ENCODE measurements around the gene ITPRID2.

Gene ITPRID2

DNA sequence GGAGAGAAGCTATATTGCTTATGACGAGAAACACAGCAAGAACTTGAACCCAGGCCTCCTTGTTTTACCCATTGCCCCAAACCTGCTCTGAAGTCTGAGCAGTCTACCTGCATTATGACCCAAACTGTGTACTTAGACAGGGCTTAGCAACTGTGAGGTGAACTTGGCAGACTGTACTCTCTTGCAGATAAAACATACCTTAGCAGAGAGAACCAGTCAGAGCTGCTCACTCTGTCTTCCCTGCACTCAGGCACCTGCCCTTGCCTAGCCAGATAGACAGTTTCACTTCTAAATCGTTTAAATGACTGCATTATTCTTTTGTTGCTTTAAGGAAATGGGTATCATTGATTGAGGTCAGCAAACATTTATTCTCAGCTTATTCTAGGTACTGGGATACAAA lies 20.3 kb downstream of the ITPRID2 start:
- no peak overlapping the region for H3K27ac ChIP-seq
- DNase-seq (ENCODE audit: low read depth, low spot score), result no peak
- H3K9me3 ChIP-seq (ENCODE audit: low read depth, low read length), result no peaks in the 10 kb centered on the region
- H3K36me3 ChIP-seq (ENCODE audit: insufficient read depth, low read length), result peaks cover 57% of the 10 kb centered on the region
- no peak overlapping the region for H3K9ac ChIP-seq (ENCODE audit: insufficient read length)
- TF ChIP-seq FOXP2 (optimal IDR thresholded peaks at IDR 0.05; ENCODE audit: control extremely low read depth, extremely low read length, insufficient read depth) (no peak), EZH2 (IDR thresholded peaks at IDR 0.05) (no peak), POLR2AphosphoS5 (IDR thresholded peaks at IDR 0.05; ENCODE audit: borderline replicate concordance, low read depth, low read length) (no peak)
- H3K4me3 ChIP-seq, result no peak overlapping the region

GRCh38 chr2:181915102-181915501 lies 23.6 kb downstream of the ITPRID2 start:
- no peak overlapping the region for H3K27ac ChIP-seq
- TF ChIP-seq POLR2AphosphoS5 (IDR thresholded peaks at IDR 0.05; ENCODE audit: borderline replicate concordance, low read depth, low read length) (no peak), EZH2 (IDR thresholded peaks at IDR 0.05) (no peak), FOXP2 (optimal IDR thresholded peaks at IDR 0.05; ENCODE audit: control extremely low read depth, extremely low read length, insufficient read depth) (no peak)
- no peaks in the 10 kb centered on the region for H3K9me3 ChIP-seq (ENCODE audit: low read depth, low read length)
- peaks cover 80% of the 10 kb centered on the region for H3K36me3 ChIP-seq (ENCODE audit: insufficient read depth, low read length)
- H3K9ac ChIP-seq (ENCODE audit: insufficient read length), result no peak overlapping the region
- no peak overlapping the region for H3K4me3 ChIP-seq
- no peak for DNase-seq (ENCODE audit: low read depth, low spot score)

DNA sequence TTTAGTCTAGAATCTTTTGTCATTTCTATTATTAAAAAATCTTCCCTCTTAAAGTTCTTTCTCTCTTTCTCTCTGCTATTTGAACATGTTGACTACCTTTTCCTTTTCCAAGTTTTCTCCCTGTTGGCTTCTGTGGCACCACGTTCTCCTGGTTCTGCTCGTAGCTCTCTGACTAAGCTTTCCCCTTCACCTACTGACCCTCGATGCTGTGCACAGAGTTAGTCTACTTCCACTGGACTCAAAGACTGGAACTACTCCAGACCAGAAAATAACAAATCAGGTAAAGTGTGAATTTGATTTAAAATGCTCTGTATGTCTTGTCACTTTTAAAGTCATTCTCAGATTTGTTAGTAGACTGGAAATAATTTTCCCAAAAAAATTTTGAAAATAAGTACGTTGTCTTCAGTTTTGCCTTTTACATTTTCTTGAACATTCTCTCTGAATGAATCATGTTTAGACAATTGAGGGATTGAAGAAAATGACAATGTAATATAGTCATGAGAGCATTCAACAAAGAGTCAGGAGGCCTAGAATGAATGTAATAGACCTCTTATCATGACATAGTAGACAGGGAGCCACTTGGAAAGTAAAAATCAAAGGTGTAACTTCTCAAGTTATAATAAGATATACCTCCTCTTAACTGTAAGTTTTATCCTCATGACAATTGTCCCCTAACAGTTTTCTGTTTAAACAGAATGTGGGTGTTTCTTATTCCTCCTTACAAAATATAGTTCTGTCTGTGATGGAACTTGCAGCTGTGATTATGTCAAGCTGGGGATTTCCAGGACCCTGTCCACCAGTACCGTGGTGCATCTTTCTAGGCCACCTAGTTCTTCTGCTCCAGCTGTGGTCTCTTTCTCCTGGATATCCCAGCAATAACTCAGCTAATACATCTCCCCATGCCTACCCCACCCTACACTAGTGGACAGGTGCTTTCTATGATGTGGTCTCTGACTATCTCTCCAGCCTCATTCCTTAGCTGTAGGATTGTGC lies 25.5 kb downstream of the ITPRID2 start:
- H3K4me3 ChIP-seq, result no peak overlapping the region
- H3K36me3 ChIP-seq (ENCODE audit: insufficient read depth, low read length), result peaks cover 72% of the 10 kb centered on the region
- H3K9me3 ChIP-seq (ENCODE audit: low read depth, low read length), result no peaks in the 10 kb centered on the region
- no peak for DNase-seq (ENCODE audit: low read depth, low spot score)
- TF ChIP-seq EZH2 (IDR thresholded peaks at IDR 0.05) (no peak), FOXP2 (optimal IDR thresholded peaks at IDR 0.05; ENCODE audit: control extremely low read depth, extremely low read length, insufficient read depth) (no peak), POLR2AphosphoS5 (IDR thresholded peaks at IDR 0.05; ENCODE audit: borderline replicate concordance, low read depth, low read length) (no peak)
- H3K27ac ChIP-seq, result no peak overlapping the region
- H3K9ac ChIP-seq (ENCODE audit: insufficient read length), result no peak overlapping the region

GRCh38 chr2:181918188-181918587 lies 26.7 kb downstream of the ITPRID2 start:
- peaks cover 82% of the 10 kb centered on the region for H3K36me3 ChIP-seq (ENCODE audit: insufficient read depth, low read length)

DNA sequence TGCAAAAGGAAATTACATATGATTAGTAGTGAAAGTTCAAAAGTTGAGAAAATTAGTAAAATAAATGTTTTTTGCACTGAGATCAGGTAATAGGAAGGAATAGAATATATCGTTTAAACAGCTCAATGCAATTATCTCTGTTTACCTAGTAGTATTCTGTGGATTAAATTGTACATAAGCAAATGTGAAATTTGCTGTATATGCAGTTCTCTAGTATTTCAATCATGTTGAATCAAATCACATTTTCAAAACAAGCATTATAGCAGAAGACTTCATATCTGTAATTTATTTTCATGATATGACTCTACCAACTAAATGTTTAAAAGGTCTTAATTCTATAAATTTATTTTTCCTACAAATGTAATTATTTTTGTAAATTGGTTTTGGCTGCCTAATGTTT lies 31.6 kb downstream of the ITPRID2 start:
- H3K9ac ChIP-seq (ENCODE audit: insufficient read length), result no peak overlapping the region
- H3K9me3 ChIP-seq (ENCODE audit: low read depth, low read length), result no peaks in the 10 kb centered on the region
- H3K27ac ChIP-seq, result no peak overlapping the region
- TF ChIP-seq EZH2 (IDR thresholded peaks at IDR 0.05) (no peak), POLR2AphosphoS5 (IDR thresholded peaks at IDR 0.05; ENCODE audit: borderline replicate concordance, low read depth, low read length) (no peak), FOXP2 (optimal IDR thresholded peaks at IDR 0.05; ENCODE audit: control extremely low read depth, extremely low read length, insufficient read depth) (no peak)
- no peak for DNase-seq (ENCODE audit: low read depth, low spot score)
- H3K36me3 ChIP-seq (ENCODE audit: insufficient read depth, low read length), result peaks cover 71% of the 10 kb centered on the region
- no peak overlapping the region for H3K4me3 ChIP-seq

More at GRCh38 chr2:181918188-181918587, 26.7 kb downstream of the ITPRID2 start:
- no peak for DNase-seq (ENCODE audit: low read depth, low spot score)
- Histone ChIP-seq H3K9ac (ENCODE audit: insufficient read length) (no peak overlapping the region), H3K9me3 (ENCODE audit: low read depth, low read length) (no peaks in the 10 kb centered on the region), H3K27ac (no peak overlapping the region), H3K4me3 (no peak overlapping the region)
- no peak for TF ChIP-seq EZH2 (IDR thresholded peaks at IDR 0.05)
- TF ChIP-seq POLR2AphosphoS5 (IDR thresholded peaks at IDR 0.05; ENCODE audit: borderline replicate concordance, low read depth, low read length), result no peak
- TF ChIP-seq FOXP2 (optimal IDR thresholded peaks at IDR 0.05; ENCODE audit: control extremely low read depth, extremely low read length, insufficient read depth), result no peak

- no peak overlapping the region for H3K4me3 ChIP-seq
- H3K9me3 ChIP-seq (ENCODE audit: low read depth, low read length), result no peaks in the 10 kb centered on the region
- TF ChIP-seq POLR2AphosphoS5 (IDR thresholded peaks at IDR 0.05; ENCODE audit: borderline replicate concordance, low read depth, low read length) (no peak), EZH2 (IDR thresholded peaks at IDR 0.05) (no peak)
- DNase-seq (ENCODE audit: low read depth, low spot score), result no peak
- H3K36me3 ChIP-seq (ENCODE audit: insufficient read depth, low read length), result peaks cover 64% of the 10 kb centered on the region
- H3K27ac ChIP-seq, result no peak overlapping the region
- H3K9ac ChIP-seq (ENCODE audit: insufficient read length), result no peak overlapping the region
Measured at GRCh38 chr2:181924336-181924735, 32.8 kb downstream of the ITPRID2 start.

GRCh38 chr2:181934694-181935093 lies 43.2 kb downstream of the ITPRID2 start:
- H3K9ac ChIP-seq (ENCODE audit: insufficient read length), result no peak overlapping the region
- H3K36me3 ChIP-seq (ENCODE audit: insufficient read depth, low read length), result peaks cover 11% of the 10 kb centered on the region
- no peak for DNase-seq (ENCODE audit: low read depth, low spot score)
- H3K27ac ChIP-seq, result no peak overlapping the region
- no peaks in the 10 kb centered on the region for H3K9me3 ChIP-seq (ENCODE audit: low read depth, low read length)
- TF ChIP-seq POLR2AphosphoS5 (IDR thresholded peaks at IDR 0.05; ENCODE audit: borderline replicate concordance, low read depth, low read length), result no peak
- TF ChIP-seq FOXP2 (optimal IDR thresholded peaks at IDR 0.05; ENCODE audit: control extremely low read depth, extremely low read length, insufficient read depth), result no peak
- no peak overlapping the region for H3K4me3 ChIP-seq

DNA sequence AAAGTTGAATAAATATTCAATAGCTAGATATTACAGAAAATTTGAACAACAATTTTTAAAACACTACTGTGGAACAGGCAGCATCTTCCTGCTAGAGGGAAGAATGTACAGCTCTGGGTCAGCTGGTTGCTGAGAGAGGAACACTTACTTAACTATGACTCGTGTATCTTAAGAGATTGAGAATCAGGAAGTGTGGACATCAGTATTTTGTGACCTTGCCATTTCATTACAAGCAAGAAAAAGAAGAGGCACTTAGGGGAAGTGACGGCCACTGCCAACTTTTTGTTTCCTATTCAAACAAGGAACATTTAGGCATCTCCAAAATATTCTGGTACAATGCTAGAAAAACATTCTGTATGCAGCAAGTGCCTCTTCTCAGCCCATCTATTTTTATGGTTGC lies 45.9 kb downstream of the ITPRID2 start:
- no peak for DNase-seq (ENCODE audit: low read depth, low spot score)
- Histone ChIP-seq H3K9ac (ENCODE audit: insufficient read length) (no peak overlapping the region), H3K4me3 (no peak overlapping the region), H3K36me3 (ENCODE audit: insufficient read depth, low read length) (no peaks in the 10 kb centered on the region), H3K9me3 (ENCODE audit: low read depth, low read length) (no peaks in the 10 kb centered on the region), H3K27ac (no peak overlapping the region)
- TF ChIP-seq EZH2 (IDR thresholded peaks at IDR 0.05) (no peak), FOXP2 (optimal IDR thresholded peaks at IDR 0.05; ENCODE audit: control extremely low read depth, extremely low read length, insufficient read depth) (no peak), POLR2AphosphoS5 (IDR thresholded peaks at IDR 0.05; ENCODE audit: borderline replicate concordance, low read depth, low read length) (no peak)
